H1 (cell line): ENCODE data around the gene APP. TPM values are rescaled to one million over a fixed set of nuclear protein-coding genes. Genes with fewer than 3 reads are reported as not detected.

Experiments used
- CTCF ChIA-PET: fragments of 300-600 bp; sonication (Branson Sonifier 250); formaldehyde crosslinking; loops from one replicate; lab custom pipeline; 2021; ENCODE audit not compliant: partially characterized antibody; lab: Charles Lee
- POLR2A ChIA-PET: fragments of 300-600 bp; sonication (Branson Sonifier 250); formaldehyde crosslinking; loops from one replicate; lab custom pipeline; 2021; ENCODE audit warnings: inconsistent platforms; ENCODE audit not compliant: partially characterized antibody; lab: Charles Lee
- DNase-seq, 2 experiments: peaks; one replicate each; pipeline versions ENCODE4 v3.0.0 to v3.0.0-alpha.2; 2010 to 2022; ENCODE audit warnings: low spot score in 2 of 2, low read depth in 1 of 2, mixed read lengths in 1 of 2
- FAIRE-seq: peaks from 2 replicates; lab custom pipeline; 2011; peaks lifted over from hg19 to GRCh38; lab: Jason Lieb, UNC
- H2AFZ ChIP-seq: 2 replicates; pipeline ENCODE4 v1.8.1; 2012; ENCODE audit warnings: low read length, inconsistent platforms
- H2AK5ac ChIP-seq: 2 replicates; pipeline ENCODE4 v1.6.1; 2013; ENCODE audit warnings: low read depth, low read length
- H2BK120ac ChIP-seq: replicated peaks from 2 replicates; pipeline ENCODE3; 2013; ENCODE audit warnings: low read depth, low read length, inconsistent platforms
- H2BK12ac ChIP-seq: 2 replicates; pipeline ENCODE4 v1.6.1; 2013; ENCODE audit warnings: low read depth, low read length
- H2BK15ac ChIP-seq: 2 replicates; pipeline ENCODE4 v1.6.1; 2013; ENCODE audit warnings: low read length
- H2BK20ac ChIP-seq: 2 replicates; pipeline ENCODE4 v1.6.1; 2013; ENCODE audit warnings: low read length
- H2BK5ac ChIP-seq: 2 replicates; pipeline ENCODE4 v1.6.1; 2013; ENCODE audit warnings: low read depth, low read length
- H3K14ac ChIP-seq: 2 replicates; pipeline ENCODE4 v1.6.1; 2013; ENCODE audit warnings: inconsistent platforms; ENCODE audit not compliant: insufficient read length
- H3K18ac ChIP-seq: 2 replicates; pipeline ENCODE4 v1.6.1; 2013; ENCODE audit warnings: low read length; ENCODE audit errors: extremely low read depth
- H3K23ac ChIP-seq: 2 replicates; pipeline ENCODE4 v1.6.1; 2013; ENCODE audit warnings: inconsistent platforms; ENCODE audit not compliant: insufficient read length
- H3K23me2 ChIP-seq: 2 replicates; pipeline ENCODE4 v1.6.1; 2013; ENCODE audit warnings: low read depth, low read length
- H3K27ac ChIP-seq: 2 replicates; pipeline ENCODE4 v1.6.1; 2011; ENCODE audit warnings: low read depth, low read length, inconsistent platforms
- H3K27me3 ChIP-seq, 4 experiments: replicated peaks in 1 of 4; 1 replicate in 1 of 4; 2 replicates in 3 of 4; pipeline versions ENCODE4 v1.6.1 to v1.8.1; 2011 to 2013; ENCODE audit warnings: low read length in 3 of 4, mild to moderate bottlenecking in 3 of 4, inconsistent platforms in 2 of 4, mixed read lengths in 2 of 4, moderate library complexity in 1 of 4; ENCODE audit not compliant: control insufficient read depth in 3 of 4, insufficient read depth in 3 of 4; ENCODE audit errors: extremely low read depth in 1 of 4
- H3K36me3 ChIP-seq, 4 experiments: 2 replicates each; pipeline versions ENCODE4 v1.6.1 to v1.8.1; 2011 to 2013; ENCODE audit warnings: mild to moderate bottlenecking in 4 of 4, low read length in 3 of 4, moderate library complexity in 2 of 4, control low read depth in 1 of 4, inconsistent platforms in 1 of 4; ENCODE audit not compliant: insufficient read depth in 4 of 4, control insufficient read depth in 2 of 4
- H3K4ac ChIP-seq: replicated peaks from 2 replicates; pipeline ENCODE3; 2013; ENCODE audit warnings: low read length, low read depth, mixed read lengths, inconsistent platforms; ENCODE audit not compliant: insufficient read length
- H3K4me1 ChIP-seq, 4 experiments: replicated peaks in 1 of 4; 1 replicate in 1 of 4; 2 replicates in 3 of 4; pipeline versions ENCODE4 v1.6.1 to v1.8.1; 2011 to 2013; ENCODE audit warnings: low read length in 3 of 4, inconsistent platforms in 2 of 4, mixed read lengths in 1 of 4; ENCODE audit not compliant: insufficient read depth in 4 of 4, control insufficient read depth in 3 of 4
- H3K4me2 ChIP-seq, 2 experiments: 2 replicates each; pipeline versions ENCODE4 v1.6.1 to v1.8.1; 2011 to 2013; ENCODE audit warnings: low read depth in 2 of 2, low read length in 2 of 2, control low read depth in 1 of 2, inconsistent platforms in 1 of 2, mild to moderate bottlenecking in 1 of 2; ENCODE audit not compliant: insufficient read depth in 1 of 2
- H3K4me3 ChIP-seq, 4 experiments: fragments of 200-600, 300-600 bp in 1 of 4; sonication (generic), shearing (Covaris generic), sonication (Bioruptor Twin) in 1 of 4; 2 replicates each; pipeline versions ENCODE4 v1.5.1 to v1.8.1; 2011 to 2016; ENCODE audit warnings: low read length in 4 of 4, low read depth in 3 of 4, control low read depth in 2 of 4, inconsistent platforms in 2 of 4, mild to moderate bottlenecking in 2 of 4, mixed read lengths in 1 of 4, moderate library complexity in 1 of 4; ENCODE audit not compliant: insufficient read depth in 2 of 4; ENCODE audit errors: extremely low read depth in 1 of 4
- H3K56ac ChIP-seq: replicated peaks from 2 replicates; pipeline ENCODE3; 2013; ENCODE audit warnings: low read depth, mild to moderate bottlenecking, mixed read lengths, low read length, inconsistent platforms; ENCODE audit not compliant: insufficient read length
- H3K79me1 ChIP-seq: 2 replicates; pipeline ENCODE4 v1.6.1; 2013; ENCODE audit warnings: low read depth, low read length, control low read depth
- H3K79me2 ChIP-seq, 2 experiments: 2 replicates each; pipeline versions ENCODE4 v1.6.1 to v1.8.1; 2012 to 2013; ENCODE audit warnings: low read length in 2 of 2, mild to moderate bottlenecking in 2 of 2, inconsistent platforms in 1 of 2; ENCODE audit not compliant: insufficient read depth in 2 of 2, control insufficient read depth in 1 of 2
- H3K9ac ChIP-seq, 4 experiments: replicated peaks in 1 of 4; 1 replicate in 1 of 4; 2 replicates in 3 of 4; pipeline versions ENCODE4 v1.6.1 to v1.8.1; 2011 to 2013; ENCODE audit warnings: low read depth in 3 of 4, low read length in 3 of 4, control low read depth in 2 of 4, mild to moderate bottlenecking in 2 of 4, moderate library complexity in 2 of 4, inconsistent platforms in 1 of 4; ENCODE audit errors: extremely low read depth in 1 of 4
- H3K9me3 ChIP-seq, 2 experiments: 2 replicates each; pipeline versions ENCODE4 v1.6.1 to v1.8.1; 2012 to 2013; ENCODE audit warnings: mild to moderate bottlenecking in 2 of 2, moderate library complexity in 2 of 2, control low read depth in 1 of 2, inconsistent platforms in 1 of 2, low read depth in 1 of 2, low read length in 1 of 2, mixed read lengths in 1 of 2; ENCODE audit not compliant: insufficient read depth in 2 of 2
- H4K20me1 ChIP-seq, 2 experiments: replicated peaks in 1 of 2; 2 replicates each; pipeline versions ENCODE3 to v1.8.1; 2011 to 2013; ENCODE audit warnings: inconsistent platforms in 2 of 2, low read length in 2 of 2, mild to moderate bottlenecking in 1 of 2; ENCODE audit not compliant: insufficient read depth in 2 of 2, control insufficient read depth in 1 of 2
- H4K5ac ChIP-seq: 2 replicates; pipeline ENCODE4 v1.6.1; 2013; ENCODE audit warnings: low read length, low read depth, mixed read lengths, inconsistent platforms; ENCODE audit not compliant: insufficient read length
- H4K8ac ChIP-seq: 2 replicates; pipeline ENCODE4 v1.8.0; 2013; ENCODE audit warnings: mild to moderate bottlenecking, moderate library complexity, low read length, inconsistent platforms; ENCODE audit not compliant: insufficient read depth; ENCODE audit errors: extremely low read depth
- H4K91ac ChIP-seq: replicated peaks from 2 replicates; pipeline ENCODE3; 2013; ENCODE audit warnings: low read length, mixed read lengths, inconsistent platforms; ENCODE audit not compliant: insufficient read length
- ASH2L ChIP-seq: fragments of 200-600, 300-600 bp; sonication (generic); IDR thresholded peaks from one replicate; pipeline ENCODE4 v1.7.1; 2017; ENCODE audit warnings: low read length
- BACH1 ChIP-seq: IDR thresholded peaks from 2 replicates; pipeline ENCODE4 v1.6.1; 2012; ENCODE audit warnings: low read length, improper control_type of control experiment
- CBX5 ChIP-seq: fragments of 300-800, 300-1000 bp; sonication (generic); IDR thresholded peaks from 2 replicates; pipeline ENCODE4 v1.7.1; 2016; ENCODE audit warnings: antibody characterized with exemption, low read length, low read depth
- HDAC2 ChIP-seq, 2 experiments: fragments of 300-600 bp in 1 of 2; sonication (generic) in 1 of 2; IDR thresholded peaks; 2 replicates each; pipeline ENCODE4 v1.6.1; 2011 to 2012; ENCODE audit warnings: low read depth in 2 of 2, low read length in 2 of 2, mild to moderate bottlenecking in 2 of 2, moderate library complexity in 2 of 2, borderline replicate concordance in 1 of 2, inconsistent platforms in 1 of 2
- JUN ChIP-seq: IDR thresholded peaks from 2 replicates; pipeline ENCODE4 v1.6.1; 2011; ENCODE audit warnings: low read depth, mild to moderate bottlenecking, improper control_type of control experiment, low read length
- RAD21 ChIP-seq, 2 experiments: IDR thresholded peaks in 1 of 2; conservative IDR thresholded peaks in 1 of 2; 2 replicates each; pipeline ENCODE4 v1.6.1; 2011; ENCODE audit warnings: low read depth in 2 of 2, low read length in 2 of 2, improper control_type of control experiment in 1 of 2, inconsistent platforms in 1 of 2, mild to moderate bottlenecking in 1 of 2, moderate library complexity in 1 of 2
- RNF2 ChIP-seq: fragments of 200-900, 300-1000 bp; sonication (generic); IDR thresholded peaks from 2 replicates; pipeline ENCODE4 v1.7.1; 2016; ENCODE audit warnings: borderline replicate concordance, low read depth, mild to moderate bottlenecking, antibody characterized with exemption, low read length; ENCODE audit not compliant: poor library complexity, severe bottlenecking; ENCODE audit errors: missing control alignments
- SAP30 ChIP-seq: fragments of 300-600 bp; sonication (generic); IDR thresholded peaks from 2 replicates; pipeline ENCODE4 v1.7.1; 2012; ENCODE audit warnings: low read length, moderate library complexity, mild to moderate bottlenecking, inconsistent platforms; ENCODE audit not compliant: insufficient read depth, insufficient replicate concordance
- SIX5 ChIP-seq: IDR thresholded peaks from 2 replicates; pipeline ENCODE4 v1.6.1; 2011; ENCODE audit warnings: mild to moderate bottlenecking, low read depth, low read length
- SP2 ChIP-seq: IDR thresholded peaks from 2 replicates; pipeline ENCODE4 v1.6.1; 2012; ENCODE audit warnings: mild to moderate bottlenecking, low read length, inconsistent platforms
- SP4 ChIP-seq: IDR thresholded peaks from 2 replicates; pipeline ENCODE4 v1.6.1; 2012; ENCODE audit warnings: low read length, inconsistent platforms
- TAF1 ChIP-seq: IDR thresholded peaks from 2 replicates; pipeline ENCODE4 v1.6.1; 2011; ENCODE audit warnings: mild to moderate bottlenecking, low read depth, low read length
- TEAD4 ChIP-seq: IDR thresholded peaks from 2 replicates; pipeline ENCODE4 v1.6.1; 2012; ENCODE audit warnings: low read depth, low read length, inconsistent platforms, mixed read lengths
- WGBS, 2 experiments: shearing (Covaris generic) in 1 of 2; methylation state at CpG; one replicate each; pipeline versions ENCODE4 v1.1.6 to v1.1.7; 2013 to 2015; ENCODE audit warnings: low lambda C conversion rate in 2 of 2, mixed read lengths in 2 of 2, inconsistent platforms in 1 of 2, low coverage in 1 of 2, missing lambda C conversion rate in 1 of 2; ENCODE audit not compliant: insufficient replicate concordance in 2 of 2, insufficient coverage in 1 of 2, insufficient read length in 1 of 2; ENCODE audit errors: extremely low coverage in 1 of 2, missing lambda C conversion rate in 1 of 2; 5-methylcytosine and 5-hydroxymethylcytosine counted together
- polyA plus RNA-seq, 7 experiments: library from polyadenylated mRNA; depleted of rRNA in 3 of 7; stranded (reverse) in 5 of 7; unstranded in 2 of 7; fragments of >200 nt in 5 of 7; fragments of 200-250 nt in 2 of 7; gene quantifications; 1 replicate in 5 of 7; 2 replicates in 1 of 7; 4 replicates in 1 of 7; pipeline versions ENCODE4 v1.2.1 to v1.2.3, GENCODE V29; 2011 to 2013; ENCODE audit warnings: missing spikeins in 2 of 7, mixed read lengths in 2 of 7
- total RNA-seq: library from RNA; stranded (reverse); fragmentation: NEBNext Ultra II Directional; extraction: Animal tissue kit (Norgen Biotek cat#: 25700); gene quantifications from 2 replicates; pipeline ENCODE4 v1.2.1, GENCODE V29; 2021

APP gene
- total and polyA plus RNA-seq, 2 of the 8 experiments (the other 6 are each of a cell fraction or from before 2014, with no cell fraction given) = 375 to 551 TPM

DNA sequence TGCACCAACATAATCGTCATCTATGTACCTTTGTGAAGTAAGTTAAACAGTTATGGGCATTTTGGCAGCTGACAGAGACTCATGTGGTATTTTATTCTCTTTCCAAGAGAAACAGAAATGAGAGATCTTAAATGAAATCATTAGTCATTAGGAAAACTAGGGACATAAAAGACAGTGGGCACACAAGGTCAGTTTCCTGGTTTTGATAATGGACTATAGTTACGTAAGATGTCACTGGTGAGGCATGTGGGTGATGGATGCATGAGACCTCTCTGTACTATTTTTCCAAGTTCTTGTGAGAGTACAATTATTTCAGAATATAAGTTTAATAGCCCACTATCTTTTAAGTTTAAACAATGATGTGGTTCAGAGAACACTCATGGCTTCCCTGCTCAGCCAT, 216.9 kb downstream of the APP start:
- H4K5ac ChIP-seq = no peak overlapping the region
- H2BK15ac ChIP-seq = no peak overlapping the region
- no peak overlapping the region for H3K56ac ChIP-seq
- peaks cover 0 to 6% of the 10 kb centered on the region in 2 experiments; a peak in 2 of 4 replicates for H3K79me2 ChIP-seq
- 95% methylated on average over 2 of the region's 2 CpGs; no CpG with 5 or more reads in 1 of the 2 experiments for WGBS, 2 experiments
- no peaks in the 10 kb centered on the region for H4K20me1 ChIP-seq
- no peak overlapping the region for H2BK5ac ChIP-seq
- H3K4me2 ChIP-seq = no peak overlapping the region
- no peak overlapping the region for H2BK12ac ChIP-seq
- no peak overlapping the region for H3K4me3 ChIP-seq
- H3K4ac ChIP-seq = no peak overlapping the region
- H3K23ac ChIP-seq = no peak overlapping the region
- TF ChIP-seq SP2 (no peak), BACH1 (no peak), ASH2L (no peak), JUN (no peak), SP4 (no peak), SIX5 (no peak), RAD21 (IDR thresholded peaks at IDR 0.05 in 1 of 2, conservative IDR thresholded peaks at IDR 0.05 in 1 of 2; ENCODE audit: low read depth in 2 of 2, low read length in 2 of 2) (no peak), TEAD4 (no peak), CBX5 (no peak), HDAC2 (IDR thresholded peaks at IDR 0.05; ENCODE audit: borderline replicate concordance in 1 of 2, low read depth in 2 of 2, low read length in 2 of 2) (no peak), TAF1 (no peak), SAP30 (no peak), RNF2 (no peak)
- no peaks in the 10 kb centered on the region for H3K79me1 ChIP-seq
- H3K9me3 ChIP-seq = no peaks in the 10 kb centered on the region
- H3K4me1 ChIP-seq = no peaks in the 10 kb centered on the region; a peak in 1 of 7 replicates
- no peak overlapping the region for H2AK5ac ChIP-seq
- H4K91ac ChIP-seq = no peak overlapping the region
- FAIRE-seq (no peak), DNase-seq (no peak)
- no peaks in the 10 kb centered on the region for H3K23me2 ChIP-seq
- no peaks in the 10 kb centered on the region for H3K27me3 ChIP-seq
- H2BK20ac ChIP-seq = no peak overlapping the region
- POLR2A ChIA-PET = no interaction called here
- H3K36me3 ChIP-seq = peaks cover 6 to 64% (median 33%) of the 10 kb centered on the region in 4 experiments
- no peak overlapping the region for H3K9ac ChIP-seq
- CTCF ChIA-PET = no interaction called here
- H2AFZ ChIP-seq = no peak overlapping the region
- no peak overlapping the region for H2BK120ac ChIP-seq
- no peak overlapping the region for H4K8ac ChIP-seq
- no peak overlapping the region for H3K14ac ChIP-seq
- H3K27ac ChIP-seq = no peak overlapping the region
- no peak overlapping the region for H3K18ac ChIP-seq
